Osteocyte (in vitro differentiated cells): Measurements from ENCODE around the gene KRT36. TPM values are rescaled to one million over a fixed set of nuclear protein-coding genes. Genes with fewer than 3 reads are reported as not detected.

Source experiments
- DNase-seq: peaks from one replicate; pipeline ENCODE4 v3.0.0; 2021; ENCODE audit warnings: mixed read lengths; ENCODE audit not compliant: unreplicated experiment; ENCODE audit errors: extremely low spot score
- H3K27ac Mint-ChIP-seq: one replicate; pipeline ENCODE4 v1.8.0; 2021; ENCODE audit warnings: mild to moderate bottlenecking, mixed read lengths; ENCODE audit not compliant: unreplicated experiment
- H3K27me3 Mint-ChIP-seq: one replicate; pipeline ENCODE4 v1.8.0; 2021; ENCODE audit warnings: mixed read lengths; ENCODE audit not compliant: unreplicated experiment
- H3K36me3 Mint-ChIP-seq: one replicate; pipeline ENCODE4 v1.8.0; 2021; ENCODE audit warnings: mixed read lengths; ENCODE audit not compliant: unreplicated experiment
- H3K4me1 Mint-ChIP-seq: one replicate; pipeline ENCODE4 v1.8.0; 2021; ENCODE audit warnings: mixed read lengths; ENCODE audit not compliant: unreplicated experiment
- H3K4me3 Mint-ChIP-seq: one replicate; pipeline ENCODE4 v1.8.0; 2021; ENCODE audit warnings: mild to moderate bottlenecking, moderate library complexity, mixed read lengths; ENCODE audit not compliant: unreplicated experiment
- H3K9me3 Mint-ChIP-seq: one replicate; pipeline ENCODE4 v1.8.0; 2021; ENCODE audit warnings: mixed read lengths; ENCODE audit not compliant: unreplicated experiment
- CTCF ChIP-seq: fragments of 200-600 bp; sonication (generic); IDR thresholded peaks from 2 replicates; pipeline ENCODE4 v1.5.0; 2021; ENCODE audit warnings: antibody characterized with exemption, mild to moderate bottlenecking, moderate library complexity
- total RNA-seq: library from RNA; stranded (reverse); gene quantifications from 2 replicates; pipeline ENCODE4 v1.2.1, GENCODE V29; 2021

Gene KRT36
- total RNA-seq, 1 donor from 2014 or later = not detected

- H3K4me3 Mint-ChIP-seq = no peak overlapping the region
- H3K9me3 Mint-ChIP-seq = no peaks in the 10 kb centered on the region
- H3K27ac Mint-ChIP-seq = no peak overlapping the region
- H3K27me3 Mint-ChIP-seq = no peaks in the 10 kb centered on the region
- no peaks in the 10 kb centered on the region for H3K4me1 Mint-ChIP-seq
- H3K36me3 Mint-ChIP-seq = no peaks in the 10 kb centered on the region
- no peak for TF ChIP-seq CTCF
- no peak for DNase-seq
Measured at GRCh38 chr17:41483531-41483930, 6.2 kb downstream of the KRT36 start.

GRCh38 chr17:41481036-41481435, 8.7 kb downstream of the KRT36 start, which contains the start of gene KRT35:
Gene KRT35 (minus strand): TSS chr17:41481151. CDS start chr17:41481097, 54 bp downstream.
- H3K36me3 Mint-ChIP-seq = no peaks in the 10 kb centered on the region
- H3K27me3 Mint-ChIP-seq = no peaks in the 10 kb centered on the region
- H3K9me3 Mint-ChIP-seq = no peaks in the 10 kb centered on the region
- TF ChIP-seq CTCF = no peak
- H3K27ac Mint-ChIP-seq = no peak within 1 kb of the TSS
- no peak within 1 kb of the TSS for H3K4me3 Mint-ChIP-seq
- no peaks in the 10 kb centered on the region for H3K4me1 Mint-ChIP-seq
- DNase-seq = no peak

GRCh38 chr17:41480581-41480980, 9.1 kb downstream of the KRT36 start:
- no peak for DNase-seq
- Mint-ChIP-seq H3K27ac (no peak overlapping the region), H3K4me1 (no peaks in the 10 kb centered on the region), H3K4me3 (no peak overlapping the region), H3K9me3 (no peaks in the 10 kb centered on the region), H3K27me3 (no peaks in the 10 kb centered on the region), H3K36me3 (no peaks in the 10 kb centered on the region)
- TF ChIP-seq CTCF = no peak

- no peak overlapping the region for H3K27ac Mint-ChIP-seq
- no peaks in the 10 kb centered on the region for H3K36me3 Mint-ChIP-seq
- no peaks in the 10 kb centered on the region for H3K4me1 Mint-ChIP-seq
- no peaks in the 10 kb centered on the region for H3K27me3 Mint-ChIP-seq
- H3K4me3 Mint-ChIP-seq = no peak overlapping the region
- no peak for DNase-seq
- no peaks in the 10 kb centered on the region for H3K9me3 Mint-ChIP-seq
- no peak for TF ChIP-seq CTCF
Measured at GRCh38 chr17:41480136-41480535, 9.6 kb downstream of the KRT36 start.

- Mint-ChIP-seq H3K36me3 (no peaks in the 10 kb centered on the region), H3K4me1 (no peaks in the 10 kb centered on the region), H3K27me3 (peaks cover 3% of the 10 kb centered on the region), H3K4me3 (no peak overlapping the region), H3K27ac (no peak overlapping the region), H3K9me3 (no peaks in the 10 kb centered on the region)
- TF ChIP-seq CTCF = no peak
- no peak for DNase-seq
Measured at GRCh38 chr17:41478237-41478636, 11.5 kb downstream of the KRT36 start.
